HG03045 (cell line): ENCODE results near the gene RAD51B.
"Not testable (repeated sequence)": the region's sequence is repeated elsewhere in the genome, so short reads cannot be mapped to it uniquely, and the experiment has no call there.

Source experiments
- ATAC-seq: cut with Tn5 transposase; IDR thresholded peaks from one replicate; pipeline ENCODE4 v1.9.1; 2021; ENCODE audit warnings: mild to moderate bottlenecking, moderate library complexity; ENCODE audit not compliant: unreplicated experiment

Gene RAD51B

DNA sequence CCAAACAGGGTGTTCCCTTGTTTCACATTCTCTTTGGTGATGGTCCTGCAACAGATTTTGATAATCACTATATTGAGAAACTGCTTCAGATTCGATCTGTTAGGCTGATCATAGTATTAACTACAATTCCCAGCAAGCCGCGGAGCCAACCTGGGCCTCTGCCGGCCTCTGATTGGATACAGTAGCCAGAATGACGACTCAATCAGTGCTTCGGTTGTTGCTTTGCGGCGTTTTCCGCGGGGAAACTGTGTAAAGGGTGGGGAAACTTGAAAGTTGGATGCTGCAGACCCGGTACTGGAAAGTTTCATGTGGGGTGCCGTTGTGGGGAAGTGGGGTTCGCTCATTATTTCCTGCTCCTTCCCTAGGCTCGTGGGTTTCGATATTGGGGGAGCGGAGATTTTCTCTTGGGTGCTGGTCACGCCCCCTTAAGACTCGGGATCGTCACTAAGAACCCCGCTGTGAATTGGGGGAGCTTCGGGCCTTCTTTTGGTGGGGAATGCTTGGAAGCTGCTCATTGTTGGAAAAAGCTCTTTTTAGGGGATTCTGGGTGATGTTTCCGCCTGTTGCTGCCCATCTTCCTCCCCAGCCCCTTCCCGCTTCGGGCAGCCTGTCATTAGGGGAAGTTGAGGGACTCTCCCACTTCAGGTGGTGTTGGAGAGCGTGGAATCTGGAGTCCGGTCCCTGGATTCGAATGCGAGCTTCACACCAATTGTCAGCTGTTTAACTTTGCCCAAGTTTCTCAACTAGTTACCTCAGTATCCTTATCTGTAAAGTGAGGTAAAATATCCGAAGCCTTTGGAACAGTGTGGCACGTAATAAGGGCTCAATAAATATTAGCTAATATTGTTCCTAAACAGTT, at the start of gene RAD51B:
RAD51B (plus strand) TSS at position 217 of the 859 bp plus-strand sequence.
- ATAC-seq: peak; percentile 57

GRCh38 chr14:67773844-67774377, 45.7 kb upstream of the RAD51B start:
- ATAC-seq: no peak

- ATAC-seq: no peak
Observed at GRCh38 chr14:67776653-67777322, 42.8 kb upstream of the RAD51B start.

- ATAC-seq: no peak
Observed at GRCh38 chr14:67778792-67779191, 40.8 kb upstream of the RAD51B start.

- ATAC-seq: no peak
Observed at GRCh38 chr14:67782090-67782489, 37.5 kb upstream of the RAD51B start.

GRCh38 chr14:67784244-67784823, 35.2 kb upstream of the RAD51B start:
- no peak for ATAC-seq

- no peak for ATAC-seq
Observed at GRCh38 chr14:67785270-67786109, 34.1 kb upstream of the RAD51B start.

DNA sequence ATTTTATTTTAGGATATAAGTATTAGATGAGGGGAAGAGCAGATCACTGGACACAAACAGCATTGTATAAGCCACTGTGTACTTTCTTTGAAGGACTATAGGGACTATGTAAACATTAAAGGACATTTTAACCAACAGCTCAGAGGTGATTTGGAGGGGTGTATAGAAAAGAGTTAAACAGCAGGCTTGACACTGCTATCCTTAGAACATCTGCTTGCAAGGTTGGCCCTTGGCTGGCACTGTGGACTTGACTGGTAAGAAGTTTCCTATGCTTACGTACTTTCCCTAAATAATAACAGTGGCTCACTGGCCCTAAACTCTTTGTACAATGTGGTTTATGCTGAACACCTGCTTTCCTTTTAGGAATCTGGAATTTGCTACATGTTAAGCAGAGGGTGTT, 31.9 kb upstream of the RAD51B start:
- ATAC-seq: no peak

- ATAC-seq: no peak
Observed at GRCh38 chr14:67798731-67799130, 20.8 kb upstream of the RAD51B start.

- no peak for ATAC-seq
Observed at GRCh38 chr14:67800743-67801142, 18.8 kb upstream of the RAD51B start.

DNA sequence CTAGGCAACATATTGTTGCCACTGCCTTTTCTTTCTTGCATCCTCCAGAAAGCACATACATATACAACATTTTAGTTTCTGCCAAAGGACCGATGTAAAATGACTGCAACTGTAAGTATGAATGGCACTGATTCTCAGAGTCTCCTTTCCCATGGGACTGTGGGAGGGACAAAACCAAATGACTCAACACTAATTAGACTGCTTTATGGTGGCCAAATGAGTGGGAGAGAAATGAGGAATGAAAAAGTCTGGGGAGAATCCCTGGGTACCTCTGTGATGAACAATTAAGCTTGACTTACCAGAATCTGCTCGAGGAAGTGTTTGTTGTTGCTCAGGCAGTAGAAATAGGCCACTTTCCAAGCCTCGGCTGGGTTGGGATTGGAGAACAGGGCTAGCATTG, 13.3 kb upstream of the RAD51B start:
- no peak for ATAC-seq

GRCh38 chr14:67814821-67815220, 4.8 kb upstream of the RAD51B start:
- ATAC-seq: no peak

GRCh38 chr14:67815573-67816225, 3.9 kb upstream of the RAD51B start:
- ATAC-seq: no peak

GRCh38 chr14:67816326-67817002, 3.1 kb upstream of the RAD51B start, which contains the start of gene ZFYVE26:
Gene ZFYVE26, minus strand, starts transcription at chr14:67816590. Its CDS starts 627 bp downstream, at chr14:67815963.
- peak; percentile 87 for ATAC-seq

DNA sequence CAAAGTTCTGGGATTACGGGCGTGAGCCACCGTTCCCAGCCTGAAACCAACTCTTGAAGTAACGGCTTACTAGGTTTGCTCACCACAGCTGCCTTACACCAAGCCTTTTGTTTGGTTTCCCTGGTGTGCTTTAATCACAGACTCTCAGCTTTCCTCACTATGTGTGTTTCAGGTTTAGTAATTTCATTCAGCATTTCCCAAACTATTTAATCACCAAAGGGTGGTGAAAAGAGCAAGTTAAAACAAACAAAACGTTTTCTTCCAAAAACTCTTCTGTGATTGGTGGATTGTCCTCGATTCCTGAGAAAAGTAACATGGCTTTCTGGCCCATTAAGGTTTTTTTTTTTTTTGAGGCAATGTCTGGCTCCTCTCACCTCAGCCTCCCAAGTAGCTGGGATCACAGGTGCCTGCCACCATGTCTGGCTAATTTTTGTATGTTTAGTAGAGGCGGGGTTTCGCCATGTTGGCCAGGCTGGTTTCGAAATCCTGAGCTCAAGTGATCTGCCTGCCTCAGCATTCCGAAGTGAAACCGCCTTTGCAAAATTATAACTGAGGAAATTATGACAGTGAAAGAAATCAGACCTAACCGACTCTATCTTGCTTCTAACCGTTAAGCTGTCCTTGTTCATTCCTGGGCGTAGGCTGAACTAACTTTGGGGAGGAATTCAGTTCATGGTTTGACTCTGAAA, 1.7 kb upstream of the RAD51B start:
- no peak for ATAC-seq

GRCh38 chr14:67818476-67818875, 1.1 kb upstream of the RAD51B start:
- not testable (repeated sequence) for ATAC-seq

GRCh38 chr14:67820428-67820971, 921 bp downstream of the RAD51B start:
- no peak for ATAC-seq

DNA sequence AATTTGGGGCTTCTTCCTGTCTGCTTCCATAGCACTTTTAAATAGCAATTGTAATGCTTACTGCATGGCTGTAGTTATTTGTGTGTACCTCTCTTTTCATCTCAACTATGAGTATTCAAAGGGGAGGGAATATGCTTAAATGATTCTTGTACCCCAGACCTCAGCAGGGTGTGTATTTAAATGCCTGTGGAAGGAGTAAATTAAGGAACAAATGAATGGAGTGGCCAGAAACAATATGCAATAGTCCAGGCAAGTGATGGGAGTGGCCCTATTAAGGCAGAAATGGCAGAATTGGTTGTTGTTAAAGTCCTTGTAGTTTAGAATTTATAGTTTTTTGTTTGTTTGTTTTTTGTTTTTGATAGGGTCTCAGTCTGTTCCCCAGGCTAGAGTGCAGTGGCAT, 1.5 kb downstream of the RAD51B start:
- no peak for ATAC-seq

- ATAC-seq: no peak
Observed at GRCh38 chr14:67831113-67831512, 11.5 kb downstream of the RAD51B start.
